ENCODE data around the gene EFNA3. TPM values are rescaled to one million over a fixed set of nuclear protein-coding genes. Genes with fewer than 3 reads are reported as not detected.

EFNA3 gene
- total RNA-seq, 1 experiment from 2014 or later = 20.4 TPM

DNA sequence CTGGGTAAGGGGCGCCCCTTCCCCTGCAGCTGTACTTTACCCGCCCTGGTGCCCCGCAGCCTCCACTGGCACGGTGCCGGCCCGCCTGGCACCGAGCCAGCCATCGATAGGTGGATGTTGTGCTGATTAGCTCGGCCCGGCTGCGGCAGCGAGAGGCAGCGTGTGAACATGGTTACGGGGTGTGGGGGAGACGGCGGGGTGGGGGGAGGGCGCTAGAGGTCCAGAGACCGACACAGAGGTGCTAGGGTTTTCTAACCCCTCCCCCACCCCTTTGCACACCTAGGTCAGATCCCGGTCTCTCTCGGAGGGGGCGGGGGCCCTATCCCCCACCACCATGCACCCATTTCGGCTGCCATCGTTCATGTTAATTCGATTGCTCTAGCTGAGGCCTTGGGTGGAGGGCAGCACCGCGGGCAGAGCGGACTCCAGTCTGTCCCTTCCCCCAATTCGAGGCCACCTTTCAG lies 8.4 kb upstream of the EFNA3 start (continued):
- TF ChIP-seq ZBTB33 (IDR thresholded peaks at IDR 0.05; ENCODE audit: extremely low read depth, insufficient replicate concordance, low read length) (no peak), YY1 (IDR thresholded peaks at IDR 0.05; ENCODE audit: extremely low read depth, insufficient replicate concordance, low read depth, low read length) (no peak), SIN3A (IDR thresholded peaks at IDR 0.05; ENCODE audit: low read depth) (no peak)

DNA sequence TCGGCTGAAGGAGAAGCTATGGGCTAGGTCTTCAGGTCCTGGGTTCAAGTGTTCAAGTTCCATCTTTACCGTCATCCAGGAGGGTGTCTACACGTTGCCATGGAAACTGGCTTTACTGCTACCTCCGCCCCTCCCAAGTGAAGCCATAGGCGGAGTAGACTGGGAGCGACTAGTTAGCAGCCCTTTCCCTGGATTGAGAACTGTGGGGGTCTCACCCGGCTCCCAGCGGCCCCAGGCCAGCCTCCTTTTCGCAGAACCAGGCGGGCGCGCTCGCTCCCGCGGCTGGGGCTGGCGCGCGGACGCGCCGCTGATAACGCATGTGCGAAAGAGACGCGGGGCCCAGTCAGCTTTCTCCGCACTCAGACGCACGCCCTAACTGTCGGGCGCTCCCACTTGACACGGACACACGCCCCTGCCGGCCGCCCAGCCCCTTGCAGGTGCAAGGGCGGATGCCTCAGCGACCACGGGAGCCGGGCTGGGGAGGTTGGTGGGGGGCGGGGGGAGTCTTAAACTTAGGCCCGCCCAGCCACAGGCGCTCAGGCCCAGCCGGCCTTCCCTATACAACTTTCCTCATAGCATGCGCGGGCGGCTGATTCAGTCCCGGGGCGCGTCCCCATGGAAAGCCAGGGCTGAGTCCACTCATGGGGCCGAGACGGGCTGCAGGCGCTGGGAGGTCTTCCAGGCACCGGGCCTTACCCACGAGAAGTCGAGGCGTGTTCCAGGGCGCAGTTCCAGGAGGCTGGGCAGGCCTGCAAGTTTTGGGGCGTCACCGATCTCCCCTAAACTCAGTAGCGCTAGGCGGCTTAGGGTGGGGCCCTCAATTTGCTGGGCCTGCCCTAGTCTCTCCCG lies 7.7 kb upstream of the EFNA3 start:
- H3K4me2 ChIP-seq (ENCODE audit: low read length) = peak overlapping the region; percentile 72
- intact Hi-C loops (cut with micrococcal nuclease) = loop anchor here (2.0 kb wide), 1 partner anchor 14 kb away; no protein-coding TSS in a partner anchor
- peaks cover 0 to 13% of the 10 kb centered on the region in 2 experiments; a peak in 2 of 4 replicates for H3K36me3 ChIP-seq (ENCODE audit: control insufficient read depth in 1 of 2, insufficient read depth in 2 of 2, low read length in 2 of 2)
- no peaks in the 10 kb centered on the region for H3K9me2 ChIP-seq (ENCODE audit: insufficient read depth)
- H3K4me3 ChIP-seq (replicated peaks in 1 of 2; ENCODE audit: low read depth in 1 of 2, low read length in 2 of 2) = peak overlapping the region; percentile 30 to 45
- ChIA-PET POLR2A (no interaction called here), RAD21 (ENCODE audit: low non-redundant PET in 1 of 2, low total read pairs in 2 of 2, uncharacterized antibody in 2 of 2, unreplicated experiment in 2 of 2) (no interaction called here), CTCF (interaction anchor here (0.6 to 1.6 kb wide), 2 partner anchors 9 to 14 kb away, joined by 3 to 5 read pairs; no protein-coding TSS in a partner anchor)
- H3K4me1 ChIP-seq (ENCODE audit: control insufficient read depth in 1 of 2, insufficient read depth in 2 of 2, low read length in 2 of 2) = peaks cover 12 to 23% of the 10 kb centered on the region in 2 experiments
- H3K79me2 ChIP-seq (ENCODE audit: insufficient read depth, low read length) = no peaks in the 10 kb centered on the region
- H3K9ac ChIP-seq (ENCODE audit: low read length) = peak overlapping the region; percentile 46; the same call in 1 of the 2 replicates
- H4K20me1 ChIP-seq (ENCODE audit: insufficient read depth) = no peaks in the 10 kb centered on the region
- ATAC-seq (peak; percentile 96), DNase-seq (ENCODE audit: low read depth, low spot score) (no peak)
- H3K9me3 ChIP-seq (ENCODE audit: control insufficient read depth in 1 of 2, insufficient read depth in 1 of 2, low read depth in 1 of 2, low read length in 2 of 2) = no peaks in the 10 kb centered on the region
- no peak overlapping the region for H3K27ac ChIP-seq (ENCODE audit: low read depth, low read length)
- no TSS peak for BruUV-seq (replicated peaks)
- H3K27me3 ChIP-seq (ENCODE audit: insufficient read depth, low read length) = no peaks in the 10 kb centered on the region
- H2AFZ ChIP-seq (ENCODE audit: low read depth, low read length, poor library complexity, severe bottlenecking) = no peak overlapping the region
- TF ChIP-seq RAD21 (IDR thresholded peaks at IDR 0.05; ENCODE audit: low read depth) = no peak
- no peak for TF ChIP-seq EGR1 (IDR thresholded peaks at IDR 0.05; ENCODE audit: low read depth)
- no peak for TF ChIP-seq ELF1 (IDR thresholded peaks at IDR 0.05; ENCODE audit: borderline replicate concordance, low read depth)
- peak in 2 of 3 experiments; percentile 42 to 61; a peak in 4 of 6 replicates for TF ChIP-seq CTCF (IDR thresholded peaks at IDR 0.05 in 2 of 3, conservative IDR thresholded peaks at IDR 0.05 in 1 of 3; ENCODE audit: borderline replicate concordance in 1 of 3, insufficient read depth in 1 of 3, low read depth in 2 of 3, low read length in 2 of 3)
- no peak for TF ChIP-seq POLR2A (IDR thresholded peaks at IDR 0.05; ENCODE audit: borderline replicate concordance, extremely low read depth, insufficient read depth, insufficient read length)
- TF ChIP-seq ZBTB33 (IDR thresholded peaks at IDR 0.05; ENCODE audit: extremely low read depth, insufficient replicate concordance, low read length) = no peak
- TF ChIP-seq ZFX (IDR thresholded peaks at IDR 0.05) = 0 out of 2 replicates have a peak, but pooled peaks have one; percentile 43
- TF ChIP-seq, protein P1, sequence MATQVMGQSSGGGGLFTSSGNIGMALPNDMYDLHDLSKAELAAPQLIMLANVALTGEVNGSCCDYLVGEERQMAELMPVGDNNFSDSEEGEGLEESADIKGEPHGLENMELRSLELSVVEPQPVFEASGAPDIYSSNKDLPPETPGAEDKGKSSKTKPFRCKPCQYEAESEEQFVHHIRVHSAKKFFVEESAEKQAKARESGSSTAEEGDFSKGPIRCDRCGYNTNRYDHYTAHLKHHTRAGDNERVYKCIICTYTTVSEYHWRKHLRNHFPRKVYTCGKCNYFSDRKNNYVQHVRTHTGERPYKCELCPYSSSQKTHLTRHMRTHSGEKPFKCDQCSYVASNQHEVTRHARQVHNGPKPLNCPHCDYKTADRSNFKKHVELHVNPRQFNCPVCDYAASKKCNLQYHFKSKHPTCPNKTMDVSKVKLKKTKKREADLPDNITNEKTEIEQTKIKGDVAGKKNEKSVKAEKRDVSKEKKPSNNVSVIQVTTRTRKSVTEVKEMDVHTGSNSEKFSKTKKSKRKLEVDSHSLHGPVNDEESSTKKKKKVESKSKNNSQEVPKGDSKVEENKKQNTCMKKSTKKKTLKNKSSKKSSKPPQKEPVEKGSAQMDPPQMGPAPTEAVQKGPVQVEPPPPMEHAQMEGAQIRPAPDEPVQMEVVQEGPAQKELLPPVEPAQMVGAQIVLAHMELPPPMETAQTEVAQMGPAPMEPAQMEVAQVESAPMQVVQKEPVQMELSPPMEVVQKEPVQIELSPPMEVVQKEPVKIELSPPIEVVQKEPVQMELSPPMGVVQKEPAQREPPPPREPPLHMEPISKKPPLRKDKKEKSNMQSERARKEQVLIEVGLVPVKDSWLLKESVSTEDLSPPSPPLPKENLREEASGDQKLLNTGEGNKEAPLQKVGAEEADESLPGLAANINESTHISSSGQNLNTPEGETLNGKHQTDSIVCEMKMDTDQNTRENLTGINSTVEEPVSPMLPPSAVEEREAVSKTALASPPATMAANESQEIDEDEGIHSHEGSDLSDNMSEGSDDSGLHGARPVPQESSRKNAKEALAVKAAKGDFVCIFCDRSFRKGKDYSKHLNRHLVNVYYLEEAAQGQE (IDR thresholded peaks at IDR 0.05; ENCODE audit: low read depth) = no peak
- TF ChIP-seq ATF3 (IDR thresholded peaks at IDR 0.05) = no peak

Measured in HCT116 (cell line).